HG03025 (cell line): ENCODE measurements around the gene WASF3.
A peak's percentile ranks its signal among the peaks of the same experiment; 100 is the strongest.

ENCODE experiments used
- ATAC-seq: cut with Tn5 transposase; IDR thresholded peaks from one replicate; pipeline ENCODE4 v1.9.1; 2021; ENCODE audit warnings: mild to moderate bottlenecking, moderate library complexity; ENCODE audit not compliant: unreplicated experiment, low FRiP score

WASF3 gene

GRCh38 chr13:26557393-26558073 lies at the start of gene WASF3:
Gene WASF3, plus strand, starts transcription at chr13:26557683. Its CDS starts 84,588 bp downstream, at chr13:26642271.
- peak; percentile 89 for ATAC-seq

GRCh38 chr13:26508885-26509284 lies 48.6 kb upstream of the WASF3 start:
- ATAC-seq = no peak

DNA sequence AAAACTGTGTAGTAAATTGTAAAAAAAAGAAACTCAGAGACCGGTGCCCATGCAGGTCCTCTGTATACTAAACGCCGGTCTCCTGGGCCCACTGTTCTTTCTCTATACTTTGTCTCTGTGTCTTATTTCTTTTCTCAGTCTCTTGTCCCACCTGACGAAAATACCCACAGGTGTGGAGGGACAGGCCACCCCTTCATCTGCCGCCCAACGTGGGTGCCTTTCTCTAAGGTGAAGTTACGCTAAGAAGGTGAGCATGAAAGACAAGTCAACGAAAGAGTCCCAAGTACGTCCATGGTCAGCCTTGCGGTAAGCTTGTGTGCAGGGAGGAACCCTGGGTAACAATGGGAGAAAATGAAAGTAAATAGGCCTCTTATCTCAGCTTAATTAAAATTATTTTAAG lies 48.0 kb upstream of the WASF3 start:
- ATAC-seq = no peak

- ATAC-seq = no peak
Observed at GRCh38 chr13:26513931-26514330, 43.6 kb upstream of the WASF3 start.

- ATAC-seq = no peak
Observed at GRCh38 chr13:26515721-26516120, 41.8 kb upstream of the WASF3 start.

- ATAC-seq = no peak
Observed at GRCh38 chr13:26517936-26518335, 39.5 kb upstream of the WASF3 start.

- ATAC-seq = no peak
Observed at GRCh38 chr13:26518451-26518959, 39.0 kb upstream of the WASF3 start.

- no peak for ATAC-seq
Observed at GRCh38 chr13:26522571-26522970, 34.9 kb upstream of the WASF3 start.

- no peak for ATAC-seq
Observed at GRCh38 chr13:26523007-26523406, 34.5 kb upstream of the WASF3 start.

DNA sequence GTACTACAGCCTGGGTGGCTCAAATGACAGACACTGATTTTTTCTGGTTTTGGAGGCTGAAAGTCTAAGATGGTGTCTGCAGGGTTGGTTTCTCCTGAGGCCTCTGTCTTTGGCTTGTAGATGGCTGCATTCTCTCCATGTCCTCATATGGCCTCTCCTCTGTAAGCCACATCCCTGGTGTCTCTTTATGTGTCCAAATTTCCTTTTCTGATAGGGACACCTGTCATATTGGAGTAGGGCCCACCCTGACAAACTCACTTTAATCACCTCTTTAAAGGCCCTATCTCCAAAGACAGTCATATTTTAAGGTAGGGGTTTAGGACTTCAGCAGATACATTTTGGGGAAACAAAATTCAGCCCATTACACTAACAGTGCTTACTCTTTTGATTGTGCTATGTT lies 32.0 kb upstream of the WASF3 start:
- ATAC-seq = no peak

- no peak for ATAC-seq
Observed at GRCh38 chr13:26526702-26527216, 30.7 kb upstream of the WASF3 start.

DNA sequence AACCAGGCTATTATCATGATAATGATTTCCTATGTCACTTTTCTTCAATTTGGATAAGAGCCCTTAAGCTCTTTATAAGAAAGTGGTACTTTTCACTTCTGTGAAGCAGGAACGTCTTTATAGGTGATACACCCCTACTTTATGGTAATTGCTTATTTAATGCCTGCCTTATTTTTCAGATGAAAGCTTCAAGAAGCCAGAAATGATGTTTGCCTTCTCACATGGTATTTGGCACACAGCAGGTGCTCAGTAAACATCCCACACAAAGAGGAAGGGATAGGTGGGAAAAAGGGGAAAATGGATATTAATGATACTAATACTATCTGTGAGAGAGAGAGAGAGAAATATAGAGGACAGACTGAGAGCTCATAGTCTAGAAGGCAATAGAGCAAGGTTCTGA lies 29.0 kb upstream of the WASF3 start:
- no peak for ATAC-seq

- ATAC-seq = no peak
Observed at GRCh38 chr13:26529441-26529840, 28.0 kb upstream of the WASF3 start.

- no peak for ATAC-seq
Observed at GRCh38 chr13:26531742-26532141, 25.7 kb upstream of the WASF3 start.

DNA sequence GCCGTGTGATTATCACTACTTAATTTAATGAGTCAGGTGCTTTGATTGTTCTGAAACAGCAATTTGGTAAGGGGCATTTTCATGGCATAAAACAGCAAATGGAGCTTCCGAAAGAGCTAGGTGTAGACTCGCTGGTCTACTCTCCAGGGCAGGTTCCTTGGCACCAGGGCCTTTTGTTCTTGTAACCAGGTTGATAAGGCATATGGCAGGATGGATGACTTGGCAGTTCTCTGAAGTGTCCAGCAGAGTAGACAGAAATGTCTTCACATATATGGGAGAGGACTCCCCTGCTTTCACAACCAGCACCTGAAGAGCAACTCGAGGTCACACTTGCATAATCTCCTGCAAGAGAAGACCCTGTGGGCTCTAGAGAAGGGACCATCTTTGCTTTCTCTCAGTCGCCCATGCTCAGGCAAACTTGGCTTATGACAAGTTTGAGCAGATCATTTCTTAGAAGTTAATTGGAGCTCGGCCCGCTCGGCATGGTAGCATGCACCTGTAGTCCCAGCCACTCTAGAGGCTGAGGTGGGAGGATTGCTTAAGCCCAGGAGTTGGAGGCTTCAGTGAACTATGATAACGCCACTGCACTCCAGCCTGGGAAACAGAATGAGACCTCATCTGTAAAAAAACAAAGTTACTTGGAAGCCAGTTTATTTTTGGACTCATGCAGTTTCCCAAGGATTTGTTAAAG lies 23.3 kb upstream of the WASF3 start:
- ATAC-seq = no peak

- no peak for ATAC-seq
Observed at GRCh38 chr13:26538363-26539317, 18.8 kb upstream of the WASF3 start.

- ATAC-seq = no peak
Observed at GRCh38 chr13:26539738-26540292, 17.7 kb upstream of the WASF3 start.

DNA sequence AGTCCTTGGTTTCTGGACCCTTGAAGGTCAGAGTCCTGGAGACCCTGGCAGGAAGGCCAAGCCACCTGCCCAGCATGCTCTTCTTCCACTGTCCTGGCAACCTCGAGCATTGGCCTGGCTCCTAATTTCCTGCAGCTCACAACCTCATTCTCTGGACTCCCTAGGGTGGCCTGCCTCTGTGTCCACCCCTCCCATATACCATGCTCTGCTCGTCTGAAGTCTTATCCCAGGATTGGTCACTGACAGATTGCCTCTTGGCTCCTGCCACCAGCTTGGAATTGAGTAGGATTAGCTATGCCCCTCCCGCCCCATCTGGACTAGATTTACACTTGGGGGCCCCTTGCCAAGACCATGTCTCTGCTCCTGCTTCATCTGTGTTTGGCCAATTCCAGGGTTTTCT lies 17.1 kb upstream of the WASF3 start:
- ATAC-seq = no peak

- no peak for ATAC-seq
Observed at GRCh38 chr13:26541041-26541440, 16.4 kb upstream of the WASF3 start.
